MV-4-11 (cell line): ENCODE results near the gene ELOVL4.
A peak's percentile ranks its signal among the peaks of the same experiment; 100 is the strongest.

ENCODE experiments used
- DNase-seq: peaks from one replicate; lab custom pipeline; 2025; lab: John Stamatoyannopoulos, UW

ELOVL4 gene

DNA sequence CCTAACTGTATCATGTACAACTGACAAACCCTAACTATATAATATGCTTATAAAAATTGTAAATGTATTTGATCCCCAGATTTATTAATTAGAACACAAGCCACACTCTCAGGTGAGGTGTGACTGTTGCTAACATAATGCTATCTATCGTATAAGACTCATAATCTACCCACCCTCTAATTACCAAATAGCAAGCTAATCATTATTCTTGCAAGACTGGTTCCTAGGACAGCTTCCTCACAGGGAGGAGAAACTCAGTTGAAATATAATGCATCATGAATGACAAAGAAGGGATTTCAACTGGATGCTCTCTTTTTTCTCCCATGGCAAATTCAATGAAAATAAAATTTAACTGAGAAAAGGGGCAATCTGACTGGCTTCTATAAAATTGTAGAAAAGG lies 35.4 kb downstream of the ELOVL4 start:
- no peak for DNase-seq

DNA sequence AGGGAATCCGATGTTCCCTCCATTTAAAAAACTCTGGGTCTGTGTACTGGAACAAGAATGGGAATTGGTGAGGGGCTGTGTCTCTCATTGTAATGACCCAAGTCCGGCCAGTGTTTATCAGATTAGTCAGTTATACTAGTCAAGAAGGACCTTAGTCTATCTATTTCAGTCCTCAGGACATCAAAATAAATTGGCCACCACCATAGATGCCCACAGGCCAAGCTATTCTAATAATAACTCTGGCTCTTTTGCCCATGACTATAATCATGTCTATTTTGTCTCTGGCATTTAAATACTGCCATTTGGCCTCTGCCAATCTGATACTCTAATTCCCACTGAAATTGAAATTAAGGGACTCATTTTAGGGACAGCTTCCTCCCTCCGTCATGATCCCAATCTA lies 37.8 kb downstream of the ELOVL4 start:
- no peak for DNase-seq

DNA sequence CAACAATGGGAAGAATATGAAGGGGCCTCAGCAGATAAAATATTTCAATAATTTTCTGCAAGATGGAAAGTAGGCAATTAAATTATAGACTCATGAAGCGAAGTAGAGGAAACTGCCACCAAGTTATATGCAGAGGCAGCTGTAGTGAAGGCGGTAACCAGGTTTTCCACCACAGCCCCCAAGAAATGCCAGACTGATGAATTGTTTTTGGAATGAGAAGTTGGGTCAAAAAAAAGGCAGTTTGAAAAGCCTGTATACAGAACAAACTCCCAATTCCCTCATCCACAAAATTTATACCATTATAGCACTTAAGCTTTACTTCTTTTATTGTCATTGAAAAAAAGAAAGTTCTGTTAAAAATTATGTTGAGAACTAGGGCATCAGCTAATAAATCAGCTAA lies 45.3 kb downstream of the ELOVL4 start:
- no peak for DNase-seq

DNA sequence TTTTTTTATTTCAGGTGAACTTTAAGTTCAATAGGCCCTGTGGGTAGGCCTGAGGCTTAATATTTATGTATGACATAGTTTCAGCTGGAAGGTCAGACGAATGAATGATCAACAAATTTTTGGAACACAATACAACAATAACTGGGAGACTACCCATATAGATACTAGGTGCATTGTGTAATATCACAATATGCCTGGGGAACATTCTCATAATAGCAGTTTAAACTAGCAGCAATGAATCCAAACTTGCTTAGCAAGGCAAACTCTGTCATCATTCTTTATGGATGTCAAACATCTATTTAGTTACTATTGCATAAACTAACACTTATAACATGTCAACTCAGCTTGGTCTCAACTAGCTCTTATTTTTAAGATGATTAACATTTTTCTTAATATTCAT lies 49.3 kb downstream of the ELOVL4 start:
- peak; percentile 59 for DNase-seq

DNA sequence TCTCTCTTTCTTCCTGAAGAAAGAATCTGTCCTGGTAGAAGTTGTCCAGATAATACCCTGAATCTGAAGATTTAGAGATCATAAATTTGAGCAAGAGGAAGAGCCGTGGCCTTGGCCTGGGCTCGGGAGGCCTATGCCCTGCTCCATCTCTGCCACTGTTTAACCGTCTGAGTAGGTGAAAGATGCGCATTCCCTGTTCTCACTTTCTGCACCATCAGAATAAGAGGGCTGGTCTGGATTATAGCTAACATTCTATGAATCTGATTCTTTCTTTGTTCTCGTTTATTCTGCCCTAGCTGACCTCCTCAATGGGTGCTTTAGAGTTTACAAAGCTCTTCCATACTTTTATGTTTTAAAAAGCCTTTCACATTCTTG lies 51.3 kb downstream of the ELOVL4 start:
- DNase-seq, result no peak

DNA sequence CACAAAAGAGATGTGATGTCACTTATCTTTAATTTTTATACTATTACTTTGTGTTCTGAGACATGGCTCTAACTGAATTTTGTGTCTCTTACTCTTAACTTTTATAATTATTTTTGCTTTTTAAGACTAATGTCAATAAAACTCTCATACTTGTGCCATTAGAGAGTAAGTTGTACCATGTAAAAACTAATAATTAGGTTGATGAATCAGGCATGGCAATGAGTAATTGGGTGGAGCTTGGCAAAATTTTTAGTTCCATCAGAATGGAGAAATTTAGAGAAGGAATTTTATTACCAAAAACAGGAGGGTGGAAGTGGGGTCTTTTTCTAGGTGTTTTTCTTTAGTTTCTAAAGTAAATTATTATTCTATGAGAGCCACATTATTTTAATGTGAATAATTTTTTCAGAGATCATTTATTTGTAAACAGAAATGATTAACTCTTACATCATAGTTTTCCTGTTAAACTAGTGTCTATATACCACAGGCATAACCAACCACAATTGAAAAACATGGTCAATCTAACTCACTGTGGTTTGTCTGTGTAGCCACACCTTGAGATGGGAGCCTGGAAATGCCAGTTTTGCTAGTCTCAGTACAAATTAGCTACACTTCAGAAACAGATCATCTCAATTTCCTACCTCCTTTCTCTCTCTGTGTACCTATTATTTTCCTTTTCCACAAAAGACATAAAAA lies 51.8 kb downstream of the ELOVL4 start:
- DNase-seq, result no peak

DNA sequence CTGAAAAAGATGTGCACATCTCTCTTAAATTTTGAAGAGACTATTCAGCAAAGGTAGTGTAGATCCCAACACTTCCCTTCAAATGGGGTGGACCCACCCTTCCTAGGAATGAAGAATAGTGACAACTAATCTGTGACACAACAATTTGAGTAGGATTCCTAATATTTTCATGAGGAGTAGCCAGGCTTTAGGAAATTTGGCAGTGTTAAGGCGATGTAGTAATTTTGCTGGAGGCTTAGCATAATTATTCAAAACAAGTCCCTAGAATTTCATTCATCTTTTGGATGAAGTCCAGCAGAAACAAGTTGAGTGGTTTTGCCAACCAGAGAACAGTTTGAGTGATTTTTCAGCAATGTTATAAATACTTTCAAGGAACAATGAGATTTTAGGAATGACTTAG lies 52.4 kb downstream of the ELOVL4 start:
- no peak for DNase-seq

DNA sequence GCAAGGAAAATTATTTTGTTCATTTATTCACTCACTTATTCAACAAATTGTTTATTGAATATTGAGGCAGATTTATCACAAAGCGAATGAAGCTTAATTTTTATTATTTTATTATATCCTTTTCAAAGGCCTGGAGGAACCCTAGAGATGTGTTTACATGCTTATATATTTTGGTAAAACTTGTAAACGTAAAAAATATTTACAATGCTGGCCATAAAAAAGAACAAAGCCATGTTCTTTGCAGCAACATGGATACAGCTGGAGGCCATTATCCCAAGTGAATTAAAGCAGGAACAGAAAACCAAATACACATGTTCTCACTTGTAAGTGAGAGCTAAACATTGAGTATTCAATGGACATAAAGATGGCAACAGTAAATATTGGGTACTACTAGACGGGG lies 58.8 kb downstream of the ELOVL4 start:
- no peak for DNase-seq

DNA sequence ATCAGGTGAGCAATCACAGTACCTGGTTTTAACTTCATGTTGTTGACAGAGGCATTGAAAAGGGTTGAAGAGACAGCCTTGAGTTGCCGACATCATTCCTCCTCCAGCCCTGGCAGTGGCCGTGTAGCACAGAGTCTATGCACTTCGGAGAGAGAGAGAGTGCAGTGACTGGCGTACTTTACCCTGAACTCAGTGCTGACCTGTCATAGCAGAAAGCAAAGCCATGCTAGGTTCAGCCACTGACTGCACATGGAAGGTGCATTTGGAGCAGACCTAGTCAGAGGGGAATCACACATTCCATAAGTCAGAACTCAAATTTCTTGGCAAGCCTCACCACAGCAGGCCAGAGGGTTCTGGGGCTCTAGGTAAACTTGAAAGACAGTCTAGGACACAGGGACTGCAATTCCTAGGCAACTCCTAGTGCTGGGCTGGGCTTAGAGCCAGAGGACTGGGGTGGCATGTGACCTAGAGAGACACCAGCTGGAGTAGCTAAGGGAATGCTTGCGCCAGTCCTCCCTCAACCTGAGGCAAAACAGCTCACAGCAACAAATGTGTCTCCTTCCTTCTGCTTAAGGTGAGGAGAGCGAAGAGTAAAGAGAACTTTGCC lies 69.1 kb downstream of the ELOVL4 start:
- DNase-seq, result no peak

DNA sequence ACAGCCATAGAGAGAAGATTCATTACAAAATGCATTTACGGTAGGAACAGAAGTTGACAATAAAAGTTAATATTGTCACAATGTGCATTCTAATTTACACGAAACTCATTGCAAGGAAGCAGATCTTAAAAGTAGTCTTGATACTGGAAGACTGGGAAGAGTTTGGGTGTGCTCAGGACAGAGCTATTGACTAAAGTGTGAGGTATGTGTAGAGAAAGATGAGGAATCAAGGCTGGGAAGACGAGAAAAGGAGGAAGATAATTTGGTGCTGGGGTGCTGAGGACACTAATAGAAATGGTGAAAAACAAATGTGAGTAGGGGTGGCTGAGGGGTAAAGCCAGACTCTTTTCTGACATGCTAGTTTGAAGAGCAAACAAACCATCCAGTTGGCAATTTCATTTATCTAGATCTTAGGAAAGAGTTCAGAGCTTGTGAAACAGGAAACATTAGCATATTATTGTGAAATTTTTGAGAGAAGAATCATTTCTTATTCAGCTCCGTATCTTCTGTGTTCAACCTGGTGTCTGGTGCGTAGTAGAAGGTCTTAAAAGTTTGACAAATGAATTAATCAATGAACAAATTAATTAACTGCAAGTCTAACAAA lies 72.7 kb downstream of the ELOVL4 start:
- DNase-seq, result peak; percentile 75

DNA sequence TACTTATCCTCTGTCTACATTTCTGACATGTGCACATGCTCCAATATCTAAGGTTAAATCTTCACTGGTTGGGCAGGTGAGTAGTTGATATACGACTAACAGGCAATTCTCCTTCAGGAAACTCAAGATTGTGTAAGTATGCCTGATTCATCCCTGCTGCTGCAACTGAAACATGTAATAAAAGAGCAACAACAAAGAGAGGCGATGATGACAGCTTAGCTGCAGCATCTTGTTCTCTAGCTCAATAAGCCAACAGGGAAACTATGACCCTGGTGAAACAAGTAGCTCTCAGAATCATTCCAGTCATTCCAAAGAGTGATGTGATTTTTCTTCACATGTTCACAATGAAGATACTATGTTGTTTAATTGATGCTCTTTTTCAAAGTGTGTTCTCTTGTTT lies 74.4 kb downstream of the ELOVL4 start:
- no peak for DNase-seq

DNA sequence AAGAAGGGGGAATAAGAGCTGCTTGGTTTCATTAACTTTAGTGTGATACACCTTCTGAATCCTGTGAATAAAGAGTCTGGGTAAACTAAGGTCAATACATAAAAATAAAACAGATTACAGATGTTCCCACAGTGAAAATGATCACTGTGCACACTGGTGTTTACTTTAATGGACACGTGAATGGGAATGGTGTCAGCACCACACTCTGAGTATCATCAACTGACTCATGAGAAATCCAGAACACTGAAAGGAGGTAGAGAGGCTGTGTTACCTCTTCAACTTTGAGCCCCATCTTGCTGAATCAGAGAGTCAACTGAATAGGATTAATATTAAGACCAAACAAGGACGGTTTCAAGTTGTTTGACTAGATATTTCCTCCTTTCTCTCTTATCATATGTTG lies 75.0 kb downstream of the ELOVL4 start:
- no peak for DNase-seq

DNA sequence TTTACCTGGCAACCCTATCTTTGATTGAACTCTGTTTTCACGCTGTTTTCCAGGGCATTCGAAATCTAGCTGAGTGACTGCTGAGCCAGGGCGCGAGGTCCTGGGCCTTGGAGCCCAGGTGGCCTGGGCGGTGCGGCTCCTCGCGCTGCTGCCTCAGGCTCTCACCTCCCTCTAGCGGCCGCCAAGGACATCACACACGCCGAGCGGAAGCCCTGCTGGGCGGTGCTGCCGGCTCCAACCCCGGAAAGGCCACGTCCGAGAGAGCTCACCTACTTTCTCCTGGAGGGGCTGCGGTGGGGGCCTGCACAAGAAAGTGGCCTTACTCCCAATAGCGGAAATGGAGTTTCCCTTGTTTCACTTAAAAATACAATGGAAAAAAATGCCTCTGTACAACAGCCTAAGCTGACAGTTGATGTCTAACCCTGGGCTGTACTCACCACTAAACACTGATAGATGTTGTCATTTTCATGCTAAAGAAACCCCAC lies 77.7 kb downstream of the ELOVL4 start:
- peak; percentile 67 for DNase-seq

DNA sequence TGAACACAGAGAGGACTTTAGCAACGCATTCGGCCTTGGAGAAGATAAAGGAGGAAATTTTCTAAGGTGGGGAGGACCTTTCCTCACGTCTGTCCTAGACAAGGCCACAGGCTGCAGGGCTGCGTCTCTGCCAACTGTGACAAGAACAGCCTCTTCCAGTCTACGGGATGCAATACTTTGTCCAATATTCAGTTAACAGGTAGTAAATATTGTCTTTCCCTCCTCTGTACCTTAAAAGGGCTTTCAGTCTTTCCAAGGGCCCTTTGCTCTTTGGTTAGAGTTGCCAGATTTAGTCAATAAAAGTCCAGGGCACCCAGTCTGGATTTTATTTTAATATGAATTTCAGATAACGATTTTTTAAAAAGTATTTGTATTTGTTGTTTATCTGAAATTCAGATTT lies 78.2 kb downstream of the ELOVL4 start:
- DNase-seq, result no peak

DNA sequence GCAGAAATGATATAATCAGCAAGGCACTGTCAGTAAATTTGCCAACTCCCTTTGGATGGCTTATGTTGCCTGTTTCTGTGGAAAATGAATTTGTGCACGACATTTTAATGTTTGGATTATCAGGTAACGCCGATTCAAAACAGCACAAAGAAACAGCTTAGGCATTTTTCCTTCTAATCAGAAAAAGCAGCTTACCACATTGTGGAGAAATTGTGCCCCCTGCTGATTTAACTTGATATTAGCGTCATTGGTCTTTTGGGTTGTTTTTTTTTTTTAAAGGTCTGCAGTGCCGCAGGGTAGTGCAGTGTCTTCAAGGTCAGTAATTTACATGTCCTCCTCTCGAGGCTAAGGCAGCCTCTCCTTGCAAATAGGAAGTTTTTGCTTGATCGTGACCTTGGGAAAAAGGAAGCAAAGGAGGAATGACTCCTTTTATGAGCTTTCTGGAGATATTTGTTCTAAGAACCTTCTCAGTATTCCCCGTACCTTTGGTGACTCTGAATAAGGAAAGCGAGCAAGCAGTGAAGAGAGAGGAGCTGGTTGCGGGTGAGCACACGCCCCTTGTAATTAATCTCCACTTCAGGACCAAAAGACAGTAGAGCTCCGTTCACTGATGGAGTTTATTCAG lies 79.1 kb downstream of the ELOVL4 start:
- peak; percentile 66 for DNase-seq
